Mucosa of rectum (tissue), 2 donors: ENCODE measurements around the gene CACNA1H.

Source experiments
- H3K27ac ChIP-seq, 2 donors: one replicate each; pipeline ENCODE4 v1.7.0; 2013; ENCODE audit warnings: inconsistent platforms in 2 of 2, low read depth in 2 of 2, low read length in 2 of 2
- H3K27me3 ChIP-seq, 2 donors: one replicate each; pipeline ENCODE4 v1.7.0; 2013; ENCODE audit warnings: low read length in 2 of 2; ENCODE audit not compliant: control insufficient read depth in 2 of 2, insufficient read depth in 2 of 2
- H3K36me3 ChIP-seq, 2 donors: one replicate each; pipeline ENCODE4 v1.7.0; 2013; ENCODE audit warnings: low read length in 2 of 2; ENCODE audit not compliant: control insufficient read depth in 2 of 2, insufficient read depth in 2 of 2
- H3K4me1 ChIP-seq, 2 donors: one replicate each; pipeline ENCODE4 v1.7.0; 2013; ENCODE audit warnings: low read length in 2 of 2, mild to moderate bottlenecking in 1 of 2; ENCODE audit not compliant: control insufficient read depth in 2 of 2, insufficient read depth in 2 of 2
- H3K4me3 ChIP-seq, 2 donors: one replicate each; pipeline ENCODE4 v1.7.0; 2013; ENCODE audit warnings: low read length in 2 of 2
- H3K9ac ChIP-seq, 2 donors: one replicate each; pipeline ENCODE4 v1.7.0; 2013; ENCODE audit warnings: low read length in 2 of 2, low read depth in 1 of 2, mild to moderate bottlenecking in 1 of 2
- H3K9me3 ChIP-seq, 2 donors: one replicate each; pipeline ENCODE4 v1.7.0; 2013; ENCODE audit warnings: low read length in 2 of 2; ENCODE audit not compliant: control insufficient read depth in 2 of 2
- donor health status: healthy.
- donor health status: Normal muscosa, but diverticular disease.

Gene CACNA1H

DNA sequence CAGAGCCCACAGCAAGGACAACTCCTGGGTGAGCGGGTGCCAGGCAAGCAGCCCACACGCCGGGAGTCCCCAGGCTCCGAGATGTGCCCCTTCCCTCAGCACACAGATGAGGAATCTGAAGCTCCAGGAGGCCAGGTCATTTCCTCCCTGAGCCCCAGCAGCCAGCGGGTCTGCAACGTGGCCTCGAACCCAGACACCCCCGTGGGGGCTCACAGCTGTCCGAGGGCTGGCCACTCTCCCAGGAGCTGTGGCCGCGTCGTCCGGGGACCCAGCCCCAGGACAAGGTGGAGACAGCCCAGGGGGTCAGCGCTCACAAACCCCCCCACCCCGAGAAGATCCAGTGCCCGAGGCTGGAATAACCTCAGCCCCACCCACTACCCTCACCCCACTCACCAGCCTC, 39.4 kb upstream of the CACNA1H start:
- H3K4me1 ChIP-seq: peaks cover 0 to 3% of the 10 kb centered on the region in 2 donors
- no peaks in the 10 kb centered on the region for H3K36me3 ChIP-seq
- H3K27ac ChIP-seq: no peak overlapping the region
- no peak overlapping the region for H3K9ac ChIP-seq
- H3K9me3 ChIP-seq: no peaks in the 10 kb centered on the region
- H3K4me3 ChIP-seq: no peak overlapping the region
- peaks cover 7 to 18% of the 10 kb centered on the region in 2 donors for H3K27me3 ChIP-seq

- Histone ChIP-seq H3K27ac (no peak overlapping the region), H3K4me1 (peaks cover 0 to 3% of the 10 kb centered on the region in 2 donors), H3K9ac (no peak overlapping the region), H3K27me3 (peaks cover 3 to 13% of the 10 kb centered on the region in 2 donors), H3K36me3 (no peaks in the 10 kb centered on the region), H3K9me3 (no peaks in the 10 kb centered on the region), H3K4me3 (no peak overlapping the region)
Measured at GRCh38 chr16:1113889-1114526, 38.9 kb upstream of the CACNA1H start.

- Histone ChIP-seq H3K9ac (no peak overlapping the region), H3K9me3 (no peaks in the 10 kb centered on the region), H3K27ac (no peak overlapping the region), H3K27me3 (peaks cover 0 to under 1% of the 10 kb centered on the region in 2 donors), H3K4me1 (no peaks in the 10 kb centered on the region), H3K4me3 (no peak overlapping the region), H3K36me3 (no peaks in the 10 kb centered on the region)
Measured at GRCh38 chr16:1116693-1117077, 36.2 kb upstream of the CACNA1H start.

DNA sequence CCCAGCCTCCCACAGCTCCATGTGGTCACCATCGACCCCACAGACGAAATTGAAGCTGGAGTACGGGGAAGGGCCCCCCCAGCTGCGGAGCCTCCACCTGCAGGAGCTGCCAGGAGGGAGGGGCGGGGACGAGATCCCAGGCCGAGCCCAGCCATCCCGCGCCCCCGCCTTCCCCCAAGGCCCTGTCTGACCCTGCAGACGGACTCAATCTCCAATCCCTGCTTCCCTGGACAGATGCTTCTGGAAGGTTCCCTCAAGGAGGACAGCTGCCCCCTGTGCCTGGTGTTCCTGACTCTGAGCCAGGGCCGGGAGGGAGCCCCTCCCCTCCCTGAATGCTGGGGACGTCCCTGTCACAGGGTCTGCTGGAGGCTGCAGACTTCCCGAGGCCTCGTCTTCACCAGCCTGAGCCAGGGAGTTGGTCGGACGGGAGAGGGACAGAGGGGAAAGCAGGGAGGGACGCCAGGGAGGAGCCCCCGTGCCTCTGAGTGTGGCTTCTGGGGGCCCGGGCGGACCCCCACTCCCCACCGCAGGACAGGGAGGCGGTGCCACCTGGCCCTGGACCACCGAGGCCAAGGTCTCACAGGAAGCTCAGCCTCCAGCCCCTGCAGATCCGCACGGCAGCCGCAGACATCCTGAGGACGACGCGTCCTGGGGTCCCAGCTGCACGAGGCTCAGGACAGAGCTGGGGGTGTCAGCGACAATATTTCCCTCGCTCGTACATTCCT, 35.6 kb upstream of the CACNA1H start:
- no peaks in the 10 kb centered on the region for H3K4me1 ChIP-seq
- no peak overlapping the region for H3K9ac ChIP-seq
- H3K36me3 ChIP-seq: no peaks in the 10 kb centered on the region
- H3K27ac ChIP-seq: no peak overlapping the region
- no peak overlapping the region for H3K4me3 ChIP-seq
- H3K27me3 ChIP-seq: no peaks in the 10 kb centered on the region
- no peaks in the 10 kb centered on the region for H3K9me3 ChIP-seq

DNA sequence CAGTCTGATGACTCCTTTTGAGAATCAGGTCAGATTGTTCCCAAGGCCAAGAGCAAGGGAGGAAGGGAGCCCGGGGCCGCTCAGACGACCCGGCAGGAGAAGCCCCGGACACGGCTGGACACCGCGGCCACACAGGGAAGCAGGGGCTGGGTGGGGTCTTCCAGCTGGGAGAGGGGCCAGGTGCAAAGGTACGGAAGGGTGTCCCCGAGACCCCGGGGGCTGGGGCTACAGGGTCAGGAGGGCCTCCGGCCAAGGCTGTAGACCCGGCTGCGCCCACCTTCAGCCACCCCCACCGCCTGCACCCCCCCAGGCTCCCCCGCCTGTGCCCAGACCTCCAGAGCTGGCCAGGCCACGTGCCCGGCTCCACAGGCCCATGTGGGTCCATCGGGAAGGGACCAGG, 35.0 kb upstream of the CACNA1H start:
- Histone ChIP-seq H3K4me1 (no peaks in the 10 kb centered on the region), H3K9me3 (no peaks in the 10 kb centered on the region), H3K27ac (no peak overlapping the region), H3K4me3 (no peak overlapping the region), H3K27me3 (no peaks in the 10 kb centered on the region), H3K9ac (no peak overlapping the region), H3K36me3 (no peaks in the 10 kb centered on the region)

DNA sequence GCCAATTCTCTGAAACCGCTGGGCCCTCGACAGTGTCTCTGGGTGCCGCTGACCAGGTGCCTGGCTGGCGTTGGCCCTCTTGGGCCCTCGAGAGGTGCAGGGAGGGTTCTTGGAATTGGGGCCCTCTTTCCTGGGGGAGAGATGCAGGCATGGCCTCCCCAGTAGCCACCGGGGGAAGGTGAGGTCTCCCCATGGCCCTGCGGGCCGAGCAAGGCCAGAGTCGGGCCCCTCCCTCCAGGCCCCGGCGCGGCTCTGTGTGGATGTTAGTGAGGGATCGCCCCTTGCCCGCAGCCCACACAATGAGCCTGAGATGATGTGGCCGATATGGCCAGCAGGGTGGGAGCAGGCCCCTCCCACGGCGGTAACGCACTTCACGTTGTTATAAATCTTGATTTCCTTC, 33.8 kb upstream of the CACNA1H start:
- no peaks in the 10 kb centered on the region for H3K36me3 ChIP-seq
- H3K27ac ChIP-seq: no peak overlapping the region
- H3K4me3 ChIP-seq: no peak overlapping the region
- no peaks in the 10 kb centered on the region for H3K27me3 ChIP-seq
- H3K9me3 ChIP-seq: no peaks in the 10 kb centered on the region
- H3K4me1 ChIP-seq: no peaks in the 10 kb centered on the region
- H3K9ac ChIP-seq: no peak overlapping the region

DNA sequence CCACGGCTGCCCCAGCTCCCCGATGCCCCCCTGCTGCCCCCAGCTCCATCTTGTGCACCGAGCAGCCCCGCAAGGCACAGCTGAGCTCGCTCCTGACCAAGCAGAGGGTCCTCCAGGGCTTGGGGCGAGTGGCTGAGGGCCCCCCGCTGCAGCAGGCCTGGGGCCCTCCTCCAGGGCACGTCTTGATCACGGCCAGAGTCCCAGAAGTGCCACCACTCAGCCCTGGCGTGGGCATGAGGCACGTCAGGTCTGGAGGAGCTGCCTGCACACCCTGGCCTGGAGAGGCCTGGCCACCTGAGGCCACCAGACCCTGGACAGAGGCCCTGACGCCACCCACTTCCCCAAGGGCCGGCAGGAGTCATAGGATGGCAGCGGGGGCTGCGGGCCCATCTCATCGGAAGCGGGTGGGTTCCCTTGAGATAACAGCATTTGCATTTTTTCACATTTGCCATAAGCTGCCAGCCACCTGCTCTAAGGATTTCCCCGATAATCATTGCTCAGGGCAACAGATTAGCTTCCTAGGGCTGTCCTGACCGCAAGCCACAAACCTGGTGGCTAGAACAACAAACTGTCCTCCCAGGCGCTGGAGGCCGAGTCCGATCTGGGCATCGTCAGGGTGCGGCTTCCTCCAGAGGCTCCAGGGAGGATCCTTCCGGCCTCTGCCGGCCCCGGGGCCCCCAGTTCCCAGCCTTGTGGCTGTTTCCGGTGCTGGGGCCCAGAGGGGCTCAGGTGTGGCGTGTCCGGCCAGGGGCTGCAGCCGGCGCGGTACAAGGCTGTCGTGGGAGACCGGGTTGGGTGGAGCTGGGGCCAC, 32.9 kb upstream of the CACNA1H start:
- Histone ChIP-seq H3K27me3 (no peaks in the 10 kb centered on the region), H3K4me1 (no peaks in the 10 kb centered on the region), H3K4me3 (no peak overlapping the region)

GRCh38 chr16:1120577-1120941, 32.3 kb upstream of the CACNA1H start:
- Histone ChIP-seq H3K9me3 (no peaks in the 10 kb centered on the region), H3K27me3 (no peaks in the 10 kb centered on the region), H3K4me1 (no peaks in the 10 kb centered on the region), H3K9ac (no peak overlapping the region), H3K36me3 (no peaks in the 10 kb centered on the region), H3K27ac (no peak overlapping the region), H3K4me3 (no peak overlapping the region)

More for the DNA sequence above, 32.9 kb upstream of the CACNA1H start:
- H3K9ac ChIP-seq: no peak overlapping the region
- no peak overlapping the region for H3K27ac ChIP-seq
- no peaks in the 10 kb centered on the region for H3K9me3 ChIP-seq
- no peaks in the 10 kb centered on the region for H3K36me3 ChIP-seq

DNA sequence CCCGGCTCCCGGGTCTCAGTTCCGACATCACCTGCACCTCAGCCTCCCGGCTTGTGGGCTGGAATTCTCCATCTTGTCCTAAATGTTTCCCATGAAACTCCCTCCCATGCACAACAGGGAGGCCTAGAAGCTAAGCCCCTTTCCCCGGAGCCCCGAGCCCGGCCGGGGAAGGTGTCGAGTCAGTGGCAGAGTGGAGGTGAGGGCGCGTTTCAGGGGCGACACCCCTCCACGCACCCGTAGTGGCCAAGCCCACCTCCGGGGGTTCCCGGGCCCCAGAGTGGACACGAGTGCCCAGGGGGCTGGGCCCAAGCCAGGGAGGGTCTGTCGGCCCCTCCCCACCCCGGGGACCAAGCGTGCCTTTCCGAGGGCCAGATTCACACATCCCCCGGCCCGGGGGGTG, 31.9 kb upstream of the CACNA1H start:
- Histone ChIP-seq H3K27ac (no peak overlapping the region), H3K9me3 (no peaks in the 10 kb centered on the region), H3K4me3 (no peak overlapping the region), H3K4me1 (no peaks in the 10 kb centered on the region), H3K9ac (no peak overlapping the region), H3K27me3 (no peaks in the 10 kb centered on the region), H3K36me3 (no peaks in the 10 kb centered on the region)
